ENCODE data around the gene PMPCA. TPM values are rescaled to one million over a fixed set of nuclear protein-coding genes. Genes with fewer than 3 reads are reported as not detected.

The PMPCA gene
- total and polyA plus RNA-seq, 2 donors (not counting 3 experiments of a cell fraction or from before 2014, with no cell fraction given): 69.0 to 75.3 TPM

- BruUV-seq (replicated peaks): TSS peak; percentile 37
- CTCF ChIA-PET: interaction anchor here (0.6 to 2.4 kb wide), 12 partner anchors 9 to 268 kb away, joined by 3 to 27 read pairs (median 4); no protein-coding TSS in a partner anchor
- Histone ChIP-seq H3K9me3 (replicated peaks; ENCODE audit: control insufficient read depth, insufficient read depth, low read length) (no peaks in the 10 kb centered on the region), H3K9me1 (replicated peaks; ENCODE audit: control insufficient read depth, extremely low read depth, insufficient read depth, low read length) (no peaks in the 10 kb centered on the region), H3K79me2 (ENCODE audit: control insufficient read depth, insufficient read depth, low read length) (peaks cover 3% of the 10 kb centered on the region), H3K27me3 (ENCODE audit: control insufficient read depth in 2 of 2, insufficient read depth in 2 of 2, low read length in 2 of 2) (no peaks in the 10 kb centered on the region), H3K4me3 (replicated peaks in 1 of 3; ENCODE audit: insufficient read depth in 1 of 3, low read depth in 1 of 3, low read length in 3 of 3) (peak within 1 kb of the TSS; percentile 58 to 81 (median 62)), H3K9ac (replicated peaks; ENCODE audit: extremely low read depth, insufficient read depth, low read length) (peak within 1 kb of the TSS; percentile 83), H3K4me1 (ENCODE audit: control insufficient read depth, extremely low read depth, insufficient read depth, low read length) (peaks cover 7% of the 10 kb centered on the region), H2AFZ (ENCODE audit: low read depth, low read length) (peak within 1 kb of the TSS; percentile 34), H3K27ac (ENCODE audit: insufficient read depth, low read depth, low read length) (peak within 1 kb of the TSS; percentile 47), H3K36me3 (ENCODE audit: control insufficient read depth in 2 of 2, extremely low read depth in 1 of 2, insufficient read depth in 2 of 2, low read length in 2 of 2) (no peaks in the 10 kb centered on the region), H3K4me2 (ENCODE audit: insufficient read depth, low read length) (peak within 1 kb of the TSS; percentile 35), H4K20me1 (replicated peaks; ENCODE audit: control insufficient read depth, extremely low read depth, insufficient read depth, low read length) (no peaks in the 10 kb centered on the region)
- DNase-seq (ENCODE audit: low read depth, low spot score) (peak; percentile 93), FAIRE-seq (peak; percentile 97)
- POLR2A ChIA-PET: interaction anchor here (1.2 kb wide), 1 partner anchor 17 kb away, joined by 5 read pairs; no protein-coding TSS in a partner anchor
- TF ChIP-seq CTCF (IDR thresholded peaks at IDR 0.05; ENCODE audit: extremely low read depth in 1 of 2, insufficient read depth in 1 of 2, low read depth in 1 of 2, low read length in 2 of 2) (peak; percentile 91 to 98), JUN (IDR thresholded peaks at IDR 0.05; ENCODE audit: borderline replicate concordance, insufficient read depth, insufficient read length, low read depth) (no peak), MAX (IDR thresholded peaks at IDR 0.05; ENCODE audit: insufficient read depth, insufficient read length) (peak; percentile 98), GATA2 (IDR thresholded peaks at IDR 0.05; ENCODE audit: insufficient read depth, insufficient read length, low read depth, low read length) (no peak), EZH2 (IDR thresholded peaks at IDR 0.05; ENCODE audit: borderline replicate concordance, low read depth, low read length, severe bottlenecking) (no peak), FOS (IDR thresholded peaks at IDR 0.05; ENCODE audit: borderline replicate concordance, insufficient read depth, low read length) (no peak), POLR2AphosphoS5 (IDR thresholded peaks at IDR 0.05; ENCODE audit: insufficient read depth, low read depth, low read length) (peak; percentile 85), MYC (IDR thresholded peaks at IDR 0.05; ENCODE audit: low read depth, low read length) (peak; percentile 92), POLR2A (IDR thresholded peaks at IDR 0.05; ENCODE audit: low read depth, low read length) (peak; percentile 88)
- intact Hi-C loops (cut with micrococcal nuclease): loop anchor here (1.0 to 2.0 kb wide), 4 partner anchors 21 to 349 kb away; partner anchors contain the start of genes DIPK1B and SNAPC4
- dilution Hi-C loops (cut with MboI; ENCODE audit: extremely low pct_ligation_motif_present, low sequenced_read_pairs): no loop called here
These were observed 47.1 kb upstream of the PMPCA start, which contains the start of gene DNLZ for GRCh38 chr9:136363106-136363948. DNLZ (minus strand) TSS chr9:136363744; CDS start chr9:136363714, 30 bp downstream.

Data from endothelial cell of umbilical vein (primary cell).